ENCODE data around the gene ST3GAL4. TPM values are rescaled to one million over a fixed set of nuclear protein-coding genes. Genes with fewer than 3 reads are reported as not detected.

Gene ST3GAL4
- total RNA-seq, 1 donor from 2014 or later = 0.71 TPM

- Mint-ChIP-seq H3K4me3 (no peak overlapping the region), H3K27me3 (no peaks in the 10 kb centered on the region), H3K4me1 (peaks cover 10% of the 10 kb centered on the region), H3K9me3 (no peaks in the 10 kb centered on the region), H3K36me3 (ENCODE audit: low read depth) (no peaks in the 10 kb centered on the region), H3K27ac (no peak overlapping the region)
- ATAC-seq (ENCODE audit: low read depth) (no peak), DNase-seq (no peak)
- TF ChIP-seq, protein P1, sequence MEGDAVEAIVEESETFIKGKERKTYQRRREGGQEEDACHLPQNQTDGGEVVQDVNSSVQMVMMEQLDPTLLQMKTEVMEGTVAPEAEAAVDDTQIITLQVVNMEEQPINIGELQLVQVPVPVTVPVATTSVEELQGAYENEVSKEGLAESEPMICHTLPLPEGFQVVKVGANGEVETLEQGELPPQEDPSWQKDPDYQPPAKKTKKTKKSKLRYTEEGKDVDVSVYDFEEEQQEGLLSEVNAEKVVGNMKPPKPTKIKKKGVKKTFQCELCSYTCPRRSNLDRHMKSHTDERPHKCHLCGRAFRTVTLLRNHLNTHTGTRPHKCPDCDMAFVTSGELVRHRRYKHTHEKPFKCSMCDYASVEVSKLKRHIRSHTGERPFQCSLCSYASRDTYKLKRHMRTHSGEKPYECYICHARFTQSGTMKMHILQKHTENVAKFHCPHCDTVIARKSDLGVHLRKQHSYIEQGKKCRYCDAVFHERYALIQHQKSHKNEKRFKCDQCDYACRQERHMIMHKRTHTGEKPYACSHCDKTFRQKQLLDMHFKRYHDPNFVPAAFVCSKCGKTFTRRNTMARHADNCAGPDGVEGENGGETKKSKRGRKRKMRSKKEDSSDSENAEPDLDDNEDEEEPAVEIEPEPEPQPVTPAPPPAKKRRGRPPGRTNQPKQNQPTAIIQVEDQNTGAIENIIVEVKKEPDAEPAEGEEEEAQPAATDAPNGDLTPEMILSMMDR (IDR thresholded peaks at IDR 0.05) = no peak
- ChIA-PET CTCF (no interaction called here), POLR2A (no interaction called here)
- intact Hi-C loops (cut with micrococcal nuclease) = loop anchor here (5.0 kb wide), 1 partner anchor 527 kb away; the partner anchor contains the start of gene HYLS1
Observed at GRCh38 chr11:126414615-126415014, 59.1 kb downstream of the ST3GAL4 start.

- H3K9me3 Mint-ChIP-seq = no peaks in the 10 kb centered on the region
- H3K36me3 Mint-ChIP-seq (ENCODE audit: low read depth) = no peaks in the 10 kb centered on the region
- intact Hi-C loops (cut with micrococcal nuclease) = loop anchor here (5.0 kb wide), 1 partner anchor 528 kb away; the partner anchor contains the start of gene HYLS1
- H3K27me3 Mint-ChIP-seq = no peaks in the 10 kb centered on the region
- no peak for ATAC-seq (ENCODE audit: low read depth)
- peaks cover 15% of the 10 kb centered on the region for H3K4me1 Mint-ChIP-seq
- TF ChIP-seq, protein P1 (IDR thresholded peaks at IDR 0.05) = no peak
- DNase-seq = no peak
- no peak overlapping the region for H3K27ac Mint-ChIP-seq
- CTCF ChIA-PET = interaction anchor here (1.8 kb wide), 1 partner anchor 66 kb away, joined by 7 read pairs; no protein-coding TSS in a partner anchor
- POLR2A ChIA-PET = no interaction called here
- H3K4me3 Mint-ChIP-seq = no peak overlapping the region
Observed at GRCh38 chr11:126415128-126415527, 59.6 kb downstream of the ST3GAL4 start.

GRCh38 chr11:126415669-126416420 lies 60.4 kb downstream of the ST3GAL4 start:
- H3K4me3 Mint-ChIP-seq = peak overlapping the region; percentile 67
- ATAC-seq (ENCODE audit: low read depth) (no peak), DNase-seq (no peak)
- H3K36me3 Mint-ChIP-seq (ENCODE audit: low read depth) = no peaks in the 10 kb centered on the region
- no peak overlapping the region for H3K27ac Mint-ChIP-seq
- ChIA-PET POLR2A (interaction anchor here (0.9 kb wide), 1 partner anchor 148 kb away, joined by 4 read pairs; the partner anchor contains the start of gene SRPRA), CTCF (interaction anchor here (1.8 kb wide), 1 partner anchor 65 kb away, joined by 7 read pairs; no protein-coding TSS in a partner anchor)
- TF ChIP-seq, protein P1 (IDR thresholded peaks at IDR 0.05) = no peak
- no peaks in the 10 kb centered on the region for H3K27me3 Mint-ChIP-seq
- no peaks in the 10 kb centered on the region for H3K9me3 Mint-ChIP-seq
- intact Hi-C loops (cut with micrococcal nuclease) = loop anchor here (2.0 to 5.0 kb wide), 2 partner anchors 113 to 529 kb away; partner anchors contain the start of gene HYLS1
- peaks cover 21% of the 10 kb centered on the region for H3K4me1 Mint-ChIP-seq

- Mint-ChIP-seq H3K27ac (no peak overlapping the region), H3K9me3 (no peaks in the 10 kb centered on the region), H3K4me3 (peak overlapping the region; percentile 67), H3K27me3 (no peaks in the 10 kb centered on the region), H3K4me1 (peaks cover 26% of the 10 kb centered on the region), H3K36me3 (ENCODE audit: low read depth) (no peaks in the 10 kb centered on the region)
- DNase-seq (peak; percentile 55), ATAC-seq (ENCODE audit: low read depth) (peak; percentile 99)
- intact Hi-C loops (cut with micrococcal nuclease) = loop anchor here (2.0 to 5.0 kb wide), 2 partner anchors 114 to 529 kb away; partner anchors contain the start of gene HYLS1
- TF ChIP-seq, protein P1 (IDR thresholded peaks at IDR 0.05) = no peak
- CTCF ChIA-PET = interaction anchor here (1.8 kb wide), 1 partner anchor 64 kb away, joined by 7 read pairs; no protein-coding TSS in a partner anchor
- POLR2A ChIA-PET = interaction anchor here (0.9 kb wide), 1 partner anchor 148 kb away, joined by 4 read pairs; the partner anchor contains the start of gene SRPRA
Observed at GRCh38 chr11:126416542-126417090, 61.1 kb downstream of the ST3GAL4 start.

All from activated B cell treated with CpG ODN at 0.5 μM for 24 hours (primary cell).